SIG-M5 treated with dmso at 0.1 percent for 504 hours (cell line): ENCODE results near the gene RAB37.
A peak's percentile ranks its signal among the peaks of the same experiment; 100 is the strongest.

Experiments
- DNase-seq: peaks from one replicate; lab custom pipeline; 2025; ENCODE audit not compliant: unreplicated experiment; lab: John Stamatoyannopoulos, UW

Gene RAB37, protein sequence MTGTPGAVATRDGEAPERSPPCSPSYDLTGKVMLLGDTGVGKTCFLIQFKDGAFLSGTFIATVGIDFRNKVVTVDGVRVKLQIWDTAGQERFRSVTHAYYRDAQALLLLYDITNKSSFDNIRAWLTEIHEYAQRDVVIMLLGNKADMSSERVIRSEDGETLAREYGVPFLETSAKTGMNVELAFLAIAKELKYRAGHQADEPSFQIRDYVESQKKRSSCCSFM

GRCh38 chr17:74736513-74737298 is at the start of gene RAB37:
TSS of gene RAB37 (plus strand) at chr17:74737256. CDS start at chr17:74737273, 17 bp downstream.
- DNase-seq: peak; percentile 93

DNA sequence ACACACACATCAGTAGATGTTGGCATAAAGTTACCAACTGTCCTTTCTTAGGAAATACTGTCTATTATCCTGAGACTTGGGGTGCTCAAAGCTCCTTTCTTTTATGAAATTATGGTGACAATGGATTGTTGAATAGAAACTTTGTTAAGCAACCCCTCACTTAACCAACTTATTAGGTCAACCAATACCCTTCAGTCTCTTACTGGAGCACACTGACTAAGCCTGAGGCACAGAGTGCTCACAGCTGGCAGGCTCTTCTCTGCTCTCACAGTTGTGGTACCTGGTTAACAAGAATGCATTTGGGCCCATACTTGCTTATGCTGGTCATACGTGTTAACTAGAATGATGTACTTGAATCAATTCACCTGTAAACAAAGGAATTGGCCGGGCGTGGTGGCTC is 49.2 kb upstream of the RAB37 start:
- DNase-seq: peak; percentile 52

DNA sequence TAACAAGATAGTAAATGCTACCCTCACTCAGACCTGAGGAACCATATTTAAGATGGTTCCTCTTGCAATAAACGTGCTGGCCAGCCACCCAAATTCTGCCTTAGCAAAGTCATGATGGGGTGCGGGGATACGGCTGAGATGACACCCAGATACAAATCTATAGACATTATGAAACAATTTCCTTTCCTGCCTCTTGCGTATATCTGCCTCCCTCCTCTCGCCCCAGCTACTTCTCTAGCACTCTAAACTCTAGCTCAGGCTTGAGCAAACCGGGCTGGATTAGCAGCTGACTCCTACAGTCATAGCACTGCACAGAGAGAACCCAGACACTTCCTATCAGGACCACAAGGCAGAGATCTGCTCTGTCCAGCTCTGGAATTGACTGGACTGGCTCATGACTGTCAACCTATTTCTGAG is 46.6 kb upstream of the RAB37 start:
- peak; percentile 99 for DNase-seq

DNA sequence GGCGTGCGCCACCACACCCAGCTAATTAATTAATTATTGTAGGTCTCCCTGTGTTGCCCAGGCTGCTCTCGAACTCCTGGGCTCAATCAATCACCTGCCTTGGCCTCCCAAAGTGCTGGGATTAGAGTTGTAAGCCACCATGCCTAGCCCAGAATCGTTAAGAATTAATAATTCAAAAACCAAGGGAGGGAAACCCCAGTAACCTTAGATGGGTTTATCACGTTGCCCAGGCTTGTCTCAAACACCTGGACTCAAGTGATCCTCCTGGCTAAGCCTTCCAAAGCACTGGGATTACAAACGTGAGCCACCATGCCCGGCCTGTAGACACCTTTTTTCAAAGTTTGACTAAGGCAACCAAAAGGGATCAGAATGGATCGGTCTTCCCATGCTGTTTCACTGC is 45.9 kb upstream of the RAB37 start:
- no peak for DNase-seq

DNA sequence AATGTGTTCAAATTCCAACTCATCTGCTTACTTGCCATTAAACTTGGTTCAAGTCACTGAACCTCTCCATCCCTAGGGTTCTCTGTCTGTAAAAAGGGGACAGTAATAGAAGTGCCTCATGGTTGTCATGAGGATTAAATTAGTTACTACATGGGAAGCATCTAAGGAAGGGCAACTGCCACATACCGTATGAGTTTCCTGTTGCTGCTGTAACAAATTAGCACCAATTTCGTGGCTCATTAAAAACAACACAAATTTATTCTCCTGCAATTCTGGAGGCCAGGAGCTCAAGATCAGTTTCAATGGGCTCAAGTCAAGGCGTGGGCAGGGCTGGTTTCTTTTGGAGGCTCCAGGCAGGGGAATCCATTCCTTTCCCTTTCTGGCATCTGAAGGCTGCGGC is 43.0 kb upstream of the RAB37 start:
- DNase-seq: no peak

DNA sequence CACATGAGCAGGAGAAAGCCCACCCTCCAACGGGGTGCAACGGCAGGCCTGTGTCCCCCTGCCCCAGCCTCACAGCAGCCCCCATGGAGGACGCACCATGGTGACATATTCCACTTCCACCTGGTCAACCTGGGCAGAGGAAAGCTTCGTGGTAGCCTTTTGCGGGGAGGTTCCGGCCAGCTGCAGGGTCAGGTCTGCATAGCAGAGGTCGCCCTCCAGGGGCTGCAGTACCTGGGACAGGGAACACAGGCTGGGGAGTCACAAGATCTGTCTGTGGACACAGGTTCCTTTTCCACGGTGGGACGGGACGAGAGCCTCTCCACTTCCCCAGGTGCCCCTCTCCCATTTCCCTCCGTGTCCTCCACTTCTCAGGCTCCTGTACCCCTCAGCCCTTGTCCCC is 41.4 kb upstream of the RAB37 start:
- no peak for DNase-seq

- DNase-seq: no peak
Measured at GRCh38 chr17:74697515-74697914, 39.5 kb upstream of the RAB37 start.

- DNase-seq: no peak
Measured at GRCh38 chr17:74698069-74698468, 39.0 kb upstream of the RAB37 start.

GRCh38 chr17:74699236-74699635 is 37.8 kb upstream of the RAB37 start:
- DNase-seq: no peak

DNA sequence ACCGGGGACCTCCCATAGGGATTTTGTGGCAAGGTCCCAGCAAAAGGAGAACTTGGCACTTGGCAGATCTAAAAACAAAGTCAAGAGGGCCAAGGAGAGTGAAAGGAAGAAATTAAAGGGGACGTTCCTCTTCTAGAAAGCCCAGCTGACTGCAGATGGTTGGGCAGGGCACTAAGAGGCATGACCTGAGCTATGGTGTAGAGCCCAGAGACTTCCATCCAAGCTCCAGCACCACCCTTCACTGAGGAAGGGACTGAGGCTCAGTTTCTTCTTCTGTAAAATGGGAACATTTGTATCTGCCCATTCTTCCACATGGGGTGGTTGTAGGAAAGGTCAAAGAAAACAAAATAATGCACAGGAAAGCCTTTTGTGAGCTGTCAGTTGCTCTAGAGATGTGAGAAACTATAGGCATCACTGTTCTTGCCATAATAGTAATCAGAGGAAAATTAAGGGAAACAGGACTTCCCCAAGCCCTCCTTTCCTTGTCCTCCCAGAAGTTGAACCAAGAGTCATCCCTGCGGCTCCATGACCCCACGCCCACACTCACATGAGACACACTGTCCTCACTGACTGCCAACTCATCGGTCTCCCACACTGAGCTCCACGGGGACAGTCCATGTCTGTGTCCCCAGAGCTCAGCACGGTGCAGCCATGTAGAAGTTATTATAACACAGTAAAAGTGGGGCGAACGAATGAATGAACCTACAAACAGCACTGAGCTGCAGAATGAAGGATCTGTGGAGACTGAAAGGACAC is 34.8 kb upstream of the RAB37 start:
- no peak for DNase-seq

- no peak for DNase-seq
Measured at GRCh38 chr17:74703311-74703710, 33.7 kb upstream of the RAB37 start.

DNA sequence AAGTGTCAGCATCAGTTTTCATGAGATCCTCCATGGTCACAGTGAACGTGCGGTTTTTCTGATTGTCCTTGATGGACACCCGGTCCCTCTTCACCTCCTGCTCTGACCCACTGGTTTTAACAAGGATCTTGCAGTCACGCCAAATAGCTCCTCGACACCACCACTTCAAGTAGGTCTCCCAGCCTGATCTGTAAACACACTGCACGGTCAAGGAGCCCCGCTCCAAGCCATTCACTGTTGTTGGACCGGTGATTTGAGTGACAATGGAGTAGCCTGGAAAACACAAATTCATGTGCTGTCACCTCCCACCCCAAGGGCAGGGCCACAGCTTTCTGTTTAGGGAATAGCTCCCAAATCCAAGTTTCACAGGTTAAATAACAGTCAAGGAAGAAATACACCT is 32.5 kb upstream of the RAB37 start:
- no peak for DNase-seq

DNA sequence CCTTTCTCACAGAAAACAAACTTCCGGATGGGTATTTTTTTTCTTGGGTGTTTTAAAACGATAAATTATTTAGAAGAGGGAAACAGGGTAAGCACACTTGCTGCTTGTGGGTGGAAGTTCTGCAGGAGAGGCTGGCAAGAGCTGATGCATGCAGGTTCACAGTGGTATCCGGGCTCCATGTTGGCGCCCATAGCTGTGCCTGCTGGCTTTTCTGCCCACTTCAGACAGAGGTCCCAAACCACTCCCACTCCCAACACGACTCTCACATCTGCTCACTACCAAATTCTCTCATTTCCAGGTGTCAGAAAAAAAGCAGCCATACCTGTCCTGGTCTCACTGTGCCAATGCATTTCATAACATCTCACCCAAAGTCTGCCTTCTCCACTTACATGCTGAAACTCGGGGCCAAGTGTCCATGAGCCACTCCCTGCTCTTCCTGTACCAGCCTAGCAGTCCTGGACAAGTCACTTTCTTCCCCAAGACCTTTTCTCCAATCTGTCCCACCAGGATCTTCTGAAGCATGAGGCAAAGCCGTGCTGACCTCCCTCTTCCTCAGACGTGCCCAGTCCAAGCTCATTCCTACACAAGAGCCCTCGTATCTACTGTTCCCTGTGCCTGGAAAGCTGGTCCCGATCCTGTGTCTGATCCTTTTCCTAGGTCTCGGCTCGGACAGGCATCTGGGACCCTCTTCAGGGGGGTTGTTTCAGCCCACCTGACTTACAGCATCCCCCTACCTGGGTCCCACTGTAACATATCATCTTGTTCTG is 25.8 kb upstream of the RAB37 start:
- DNase-seq: no peak

DNA sequence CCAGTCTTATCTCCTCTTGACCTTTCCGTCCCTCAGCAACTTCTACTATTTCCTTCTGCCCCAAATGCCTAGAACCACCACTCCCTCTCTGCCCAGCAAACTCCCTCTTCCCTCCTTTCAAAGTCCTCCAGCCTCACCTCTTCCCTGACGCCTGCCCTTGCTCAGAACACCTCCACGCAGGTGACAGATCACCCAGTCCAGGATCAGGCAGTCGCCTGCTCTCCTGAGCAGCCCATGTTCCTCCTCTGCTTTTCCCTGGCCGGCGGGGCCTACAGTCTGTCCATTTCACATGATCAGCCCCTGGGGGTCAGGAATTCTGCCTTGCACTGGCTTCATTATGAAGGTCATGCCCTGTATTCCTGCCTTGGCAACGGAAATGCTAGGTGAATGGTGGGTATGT is 24.8 kb upstream of the RAB37 start:
- DNase-seq: no peak

- peak; percentile 96 for DNase-seq
Measured at GRCh38 chr17:74712756-74713155, 24.3 kb upstream of the RAB37 start, which contains the start of gene CD300LF. TSS of gene CD300LF (minus strand) at chr17:74712923. CDS start at chr17:74712866, 57 bp downstream.

GRCh38 chr17:74713171-74713755 is 23.8 kb upstream of the RAB37 start:
- DNase-seq: peak; percentile 75

DNA sequence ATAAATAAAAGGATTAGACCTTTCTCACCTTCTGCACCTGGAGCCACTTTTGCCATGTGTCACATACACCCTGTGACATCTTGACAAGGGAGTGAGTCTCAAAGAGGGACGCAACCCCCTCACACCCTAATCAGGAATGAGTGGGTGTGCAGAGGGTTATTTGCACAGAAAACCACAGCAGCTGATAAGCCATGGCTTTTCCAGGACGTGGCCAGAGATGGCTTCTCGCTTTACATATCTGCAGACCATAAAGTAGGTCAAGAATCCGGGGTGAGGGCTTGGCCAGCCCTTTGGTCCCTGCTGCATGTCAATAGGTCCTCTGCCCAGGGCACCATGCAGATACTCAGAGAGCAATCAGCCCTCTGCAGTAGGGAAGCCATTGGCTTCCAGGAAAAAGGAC is 21.9 kb upstream of the RAB37 start:
- DNase-seq: no peak

- DNase-seq: no peak
Measured at GRCh38 chr17:74720506-74720905, 16.6 kb upstream of the RAB37 start.

DNA sequence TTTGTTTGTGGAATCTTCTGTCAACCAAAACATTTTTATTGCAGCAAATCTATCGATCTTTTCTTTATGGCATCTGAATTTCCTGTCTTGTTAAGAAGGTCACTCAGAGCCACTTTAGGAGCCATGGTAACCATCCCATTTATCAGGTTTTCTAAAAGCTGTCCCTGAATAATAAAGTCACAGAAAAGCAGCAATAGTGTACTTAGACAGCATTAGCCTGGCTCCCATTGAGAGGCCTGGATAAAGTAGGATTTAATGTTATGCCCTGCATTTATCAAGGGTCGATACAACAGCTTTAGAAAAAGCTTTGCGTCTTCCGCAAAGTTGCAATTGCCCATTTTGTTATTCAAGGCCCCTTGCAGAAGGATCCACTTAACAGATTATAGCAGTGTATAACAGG is 14.3 kb upstream of the RAB37 start:
- no peak for DNase-seq

DNA sequence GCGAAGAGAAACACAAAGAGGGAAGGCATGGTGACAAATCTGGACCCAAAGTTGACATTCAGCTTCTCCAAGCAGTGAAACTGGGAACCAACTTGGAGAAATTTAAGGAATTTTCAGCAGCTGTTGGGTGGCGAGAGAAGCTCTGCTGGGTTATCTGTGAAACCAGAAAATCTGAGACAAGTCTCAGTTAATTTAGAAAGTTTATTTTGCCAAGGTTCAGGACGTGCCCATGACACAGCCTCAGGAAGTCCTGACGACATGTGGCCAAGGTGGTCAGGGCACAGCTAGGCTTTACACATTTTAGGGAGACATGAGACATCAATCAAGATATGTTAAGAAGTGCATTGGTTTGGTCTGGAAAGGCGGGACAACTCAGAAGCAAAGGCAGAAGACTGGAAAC is 13.2 kb upstream of the RAB37 start:
- DNase-seq: no peak

DNA sequence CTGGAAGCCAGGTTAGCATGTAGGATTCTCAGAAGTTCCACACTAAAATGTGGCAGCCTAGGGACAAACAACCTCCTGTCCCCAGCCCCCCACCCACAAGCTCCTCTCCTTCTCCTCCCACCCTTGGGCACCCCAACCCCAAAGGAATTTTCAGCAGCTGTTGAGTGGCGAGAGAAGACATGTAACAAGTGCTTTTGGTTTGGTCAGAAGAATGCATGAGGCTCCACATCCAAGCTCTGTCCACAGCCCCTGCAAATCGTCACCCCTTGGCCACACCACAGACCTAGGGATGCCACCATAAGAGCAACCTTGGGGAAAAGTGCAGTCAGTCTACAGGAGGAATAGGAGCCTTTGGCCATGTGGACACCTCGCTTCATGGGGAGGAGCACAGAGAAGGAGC is 11.9 kb upstream of the RAB37 start:
- DNase-seq: no peak
